Lower leg skin (tissue), 3 donors: ENCODE measurements around the gene C3orf18.

Experiments
- CTCF ChIP-seq, 3 donors: fragments of 450-650 bp; IDR thresholded peaks; one replicate each; pipeline ENCODE4 v1.5.1; 2016; ENCODE audit warnings: antibody characterized with exemption in 3 of 3, mild to moderate bottlenecking in 3 of 3, moderate library complexity in 2 of 3
- POLR2A ChIP-seq, 2 donors: fragments of 450-650 bp; IDR thresholded peaks; one replicate each; pipeline ENCODE4 v1.6.1; 2016 to 2017; ENCODE audit warnings: antibody characterized with exemption in 2 of 2, mild to moderate bottlenecking in 1 of 2, moderate library complexity in 1 of 2

GRCh38 chr3:50609763-50610085, 42.2 kb upstream of the C3orf18 start:
- TF ChIP-seq CTCF (IDR thresholded peaks at IDR 0.05) (no peak), POLR2A (IDR thresholded peaks at IDR 0.05) (no peak)
